HG02642 (cell line): ENCODE data around the gene CD96.
"Not testable (repeated sequence)": the region's sequence is repeated elsewhere in the genome, so short reads cannot be mapped to it uniquely, and the experiment has no call there.

Source experiments
- ATAC-seq: cut with Tn5 transposase; IDR thresholded peaks from one replicate; pipeline ENCODE4 v1.9.1; 2021; ENCODE audit warnings: mild to moderate bottlenecking; ENCODE audit not compliant: unreplicated experiment, poor library complexity

CD96 gene

DNA sequence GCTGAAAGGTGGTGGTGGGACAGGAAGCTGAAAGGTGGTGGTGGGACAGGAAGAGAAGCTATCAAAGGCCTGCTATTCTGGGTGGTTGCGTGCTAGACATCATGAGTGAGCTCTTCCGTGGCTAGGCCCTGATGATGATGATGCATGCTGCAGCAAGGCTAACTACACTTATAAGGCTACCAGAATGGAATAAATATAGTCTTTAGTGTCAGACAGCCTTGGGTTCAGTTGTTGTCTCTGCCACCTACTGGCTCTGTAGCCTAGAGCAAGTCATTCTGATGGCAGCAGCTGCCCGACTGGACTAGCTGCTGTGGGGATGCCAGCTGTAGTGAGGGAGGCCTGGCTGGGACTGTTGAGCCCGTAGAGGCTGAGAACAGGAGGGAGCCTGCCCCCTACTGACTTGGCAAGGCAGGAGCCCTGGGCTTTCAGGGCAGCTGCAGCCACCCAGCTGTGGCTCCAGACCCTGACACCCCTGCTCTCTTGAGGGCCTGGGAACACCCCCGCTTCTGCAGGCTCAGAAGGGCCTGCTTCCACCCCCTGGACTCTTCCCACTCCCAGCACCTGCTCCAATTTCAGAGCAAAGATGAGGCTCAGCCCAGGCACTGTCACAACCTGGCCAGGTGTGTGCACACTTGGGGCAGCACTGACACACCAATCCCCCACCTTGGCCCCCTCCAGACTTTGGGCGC lies 74.6 kb downstream of the CD96 start:
- ATAC-seq: peak; percentile 90

DNA sequence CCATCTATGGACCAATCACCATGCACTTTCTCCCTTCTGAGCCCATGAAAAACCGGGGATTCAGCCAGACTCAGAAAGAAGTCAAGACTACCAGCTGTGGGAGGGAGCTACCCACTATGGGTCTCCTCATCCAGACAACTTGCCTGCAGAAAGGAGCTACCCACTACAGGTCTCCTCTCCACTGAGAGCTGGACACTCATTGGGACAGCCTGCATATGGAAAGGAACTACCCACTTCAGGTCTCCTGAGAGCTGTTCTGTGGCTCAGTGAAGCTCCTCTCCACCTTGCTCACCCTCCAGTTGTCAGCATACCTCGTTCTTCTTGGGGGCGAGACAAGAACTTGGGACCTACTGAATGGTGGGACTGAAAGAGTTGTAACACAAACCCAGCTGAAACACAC lies 75.4 kb downstream of the CD96 start:
- no peak for ATAC-seq

DNA sequence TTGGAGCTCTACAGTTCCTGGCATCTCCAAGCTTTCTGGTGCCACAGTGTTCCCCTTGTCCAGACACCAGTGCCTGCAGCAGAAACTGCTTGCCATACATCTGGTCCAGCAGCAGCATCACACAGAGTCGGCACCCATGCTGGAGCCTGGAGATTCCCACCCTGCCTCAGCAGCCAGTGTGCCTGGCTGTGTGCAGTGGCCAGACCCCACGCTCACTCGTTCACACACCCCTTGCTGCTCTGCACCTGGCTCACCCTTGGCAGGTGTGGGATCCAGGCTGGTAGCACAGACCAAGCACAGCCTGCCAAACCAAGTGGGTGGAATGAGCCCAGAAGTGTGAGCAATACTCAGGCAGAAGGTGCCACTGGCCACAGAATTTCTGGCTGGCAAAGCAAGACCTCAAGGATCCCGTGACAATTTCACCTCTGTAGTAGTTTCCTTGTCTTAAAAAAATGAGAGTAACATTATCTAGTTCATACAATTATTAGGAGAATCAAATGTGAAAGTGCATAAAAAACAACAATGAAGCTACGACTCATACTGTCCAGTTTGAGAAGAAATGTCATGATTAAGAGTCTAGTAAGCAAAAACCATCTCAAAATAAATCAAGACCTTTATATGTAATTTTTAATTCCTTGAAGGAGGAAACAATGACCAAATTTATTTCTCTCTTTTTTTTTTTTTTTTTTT lies 76.1 kb downstream of the CD96 start:
- no peak for ATAC-seq

DNA sequence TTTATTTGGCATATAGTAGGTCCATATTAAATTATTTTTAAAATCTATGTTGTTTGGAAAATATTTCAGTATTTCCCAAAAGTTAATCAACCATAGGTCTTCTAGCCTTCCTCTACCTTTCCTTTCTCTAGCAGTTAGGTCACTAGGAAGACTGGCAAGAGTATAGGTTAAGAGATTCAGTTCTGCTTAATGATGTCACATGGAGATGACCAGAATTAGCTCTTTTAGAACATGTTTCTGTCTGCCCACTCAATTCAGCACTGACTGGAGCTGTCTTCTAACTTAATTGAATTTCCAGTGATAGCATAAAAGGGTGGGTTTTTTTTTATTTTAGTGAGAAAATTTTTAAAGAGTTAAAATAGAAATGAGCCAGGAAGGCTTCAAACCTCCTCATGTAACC lies 76.9 kb downstream of the CD96 start:
- ATAC-seq: no peak

DNA sequence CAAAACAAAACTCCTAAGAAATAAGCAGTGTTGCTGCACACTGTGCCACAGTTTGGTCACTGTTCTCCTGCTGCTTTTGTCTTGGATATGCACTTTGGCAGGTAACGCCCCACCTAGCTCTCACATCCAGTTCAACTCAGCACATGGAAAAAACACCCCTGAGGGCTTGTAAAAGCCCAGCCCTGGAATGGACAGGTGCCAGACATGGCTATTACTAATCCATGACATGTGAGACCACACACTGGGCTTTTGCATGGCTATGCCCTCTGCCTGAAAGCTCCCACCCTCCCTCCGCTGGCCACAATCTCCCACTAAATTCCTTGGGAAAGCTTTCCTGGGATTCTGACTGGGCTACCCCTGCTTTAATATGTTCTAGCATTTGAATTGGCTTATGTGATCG lies 77.8 kb downstream of the CD96 start:
- ATAC-seq: no peak

DNA sequence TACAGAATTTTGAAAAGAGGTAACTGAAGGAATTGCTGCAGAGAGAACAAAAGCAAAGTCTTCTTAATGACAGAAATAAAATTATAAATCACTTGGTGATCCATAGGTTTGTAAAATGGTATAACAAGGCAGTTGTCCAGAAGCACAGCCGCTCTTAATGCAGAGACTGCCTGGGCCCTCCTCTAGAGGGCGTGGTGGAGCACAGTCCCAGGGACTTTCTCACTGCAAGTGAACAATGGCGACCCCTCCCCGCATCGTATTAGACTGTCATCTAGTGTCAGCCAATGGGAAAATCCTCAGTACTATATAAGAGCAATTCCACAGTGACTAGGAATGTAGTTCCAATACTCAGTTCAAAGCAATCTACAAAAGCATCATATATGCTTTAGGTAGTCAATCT lies 79.5 kb downstream of the CD96 start:
- ATAC-seq: no peak

DNA sequence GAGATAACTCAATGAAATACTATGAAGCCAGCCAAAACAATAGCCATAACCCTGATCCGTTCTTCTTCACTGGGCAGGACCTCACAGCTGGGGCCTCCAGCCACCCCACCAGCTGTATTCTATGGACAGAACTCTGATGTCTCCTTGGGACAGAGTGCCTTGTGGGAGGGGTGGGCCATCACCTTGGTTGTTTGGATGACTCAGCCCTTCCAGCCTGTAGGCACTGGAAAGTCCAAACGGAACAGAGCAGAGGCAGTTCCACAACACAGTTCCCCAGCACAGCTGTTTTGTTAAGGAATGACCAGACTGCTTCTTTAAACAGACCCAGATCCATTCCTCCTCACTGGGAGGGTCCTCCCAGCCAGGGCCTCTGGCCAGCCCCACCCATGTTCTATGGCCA lies 85.1 kb downstream of the CD96 start:
- no peak for ATAC-seq

DNA sequence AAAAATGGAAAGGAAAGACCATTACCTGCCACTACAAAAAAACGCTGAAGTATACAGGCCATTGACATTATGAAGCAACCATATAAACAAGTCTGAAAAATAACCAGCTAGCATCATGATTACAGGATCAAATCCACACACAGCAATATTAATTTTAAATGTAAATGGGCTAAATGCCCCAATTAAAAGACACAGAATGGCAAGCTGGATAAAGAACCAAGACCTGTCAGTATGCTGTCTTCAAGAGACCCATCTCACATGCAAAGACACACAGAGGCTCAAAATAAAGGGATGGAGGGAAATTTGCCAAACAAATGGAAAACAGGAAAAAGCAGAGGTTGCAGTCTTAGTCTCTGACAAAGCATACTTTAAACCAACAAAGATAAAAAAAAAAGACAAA lies 87.0 kb downstream of the CD96 start:
- not testable (repeated sequence) for ATAC-seq

DNA sequence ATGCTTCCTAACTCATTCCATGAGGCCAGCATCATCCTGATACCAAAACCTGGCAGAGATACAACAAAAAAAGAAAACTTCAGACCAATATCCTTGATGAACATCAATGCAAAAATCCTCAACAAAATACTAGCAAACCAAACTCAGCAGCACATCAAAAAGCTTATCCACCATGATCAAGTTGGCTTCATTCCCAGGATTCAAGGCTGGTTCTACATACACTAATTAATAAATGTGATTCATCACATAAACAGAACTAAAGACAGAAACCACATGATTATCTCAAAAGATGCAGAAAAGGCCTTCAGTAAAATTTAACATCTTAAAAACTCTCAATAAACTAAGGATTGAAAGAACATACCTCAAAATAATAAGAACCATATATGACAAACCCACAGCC lies 88.6 kb downstream of the CD96 start:
- not testable (repeated sequence) for ATAC-seq

DNA sequence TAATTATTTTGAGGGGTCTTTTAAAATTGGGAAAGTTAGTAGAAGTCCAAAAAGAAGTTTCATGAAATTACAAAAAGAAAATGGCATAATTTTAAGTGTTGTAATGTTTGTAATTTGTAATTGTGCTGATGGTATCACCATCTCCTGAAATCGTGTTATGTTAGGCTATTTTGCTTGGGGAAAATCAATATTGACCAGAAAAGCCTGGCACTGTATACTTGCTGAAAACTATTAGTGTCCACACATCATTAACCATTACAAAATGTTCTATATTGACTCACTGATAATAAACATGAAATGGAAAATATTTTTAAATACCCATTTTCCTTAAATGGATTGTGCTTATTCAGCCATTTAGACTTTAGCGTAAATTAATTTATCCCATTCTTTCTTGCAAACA lies 93.4 kb downstream of the CD96 start:
- ATAC-seq: no peak

DNA sequence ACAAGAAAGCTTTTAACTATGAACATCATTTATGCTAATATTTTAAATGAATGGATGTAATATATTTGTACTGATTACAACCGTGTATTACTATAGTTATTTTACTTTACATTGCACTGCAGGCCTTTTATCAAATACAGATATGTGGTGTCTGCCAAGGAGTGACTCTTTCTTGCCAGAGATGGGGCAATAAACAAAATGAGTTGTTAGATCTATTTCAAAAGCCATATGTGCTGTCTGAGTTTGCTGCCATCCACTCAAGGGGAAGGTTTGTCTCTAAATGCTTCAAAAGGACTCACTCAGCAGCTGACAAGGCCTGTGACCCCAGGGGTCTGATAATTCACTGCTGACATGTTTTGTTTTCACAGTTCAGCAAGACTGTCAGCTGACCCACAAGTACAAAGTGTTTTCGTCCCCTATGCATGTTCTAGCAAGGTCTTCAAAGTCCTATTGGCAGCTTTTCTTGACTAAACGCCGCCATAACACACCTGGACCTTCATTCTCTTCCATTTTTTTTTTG lies 94.4 kb downstream of the CD96 start:
- ATAC-seq: no peak

DNA sequence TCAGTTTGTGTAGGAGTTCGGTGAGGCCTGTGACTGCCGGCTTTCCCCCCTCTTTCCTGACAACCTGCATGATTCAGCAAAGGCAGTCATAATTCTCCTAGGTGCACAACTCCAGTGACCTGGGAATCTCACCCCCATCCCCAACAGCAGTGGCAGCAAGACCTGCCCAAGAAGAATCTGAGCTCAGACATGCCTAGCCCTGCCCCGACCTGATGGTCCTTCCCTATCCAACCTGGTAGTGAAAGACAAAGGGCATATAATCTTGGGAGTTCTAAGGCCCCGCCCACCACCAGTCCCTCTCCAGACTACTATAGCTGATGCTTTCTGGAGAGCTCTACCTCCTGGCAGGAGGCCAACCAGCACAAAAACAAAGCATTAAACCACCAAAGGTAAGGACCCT lies 97.3 kb downstream of the CD96 start:
- no peak for ATAC-seq

DNA sequence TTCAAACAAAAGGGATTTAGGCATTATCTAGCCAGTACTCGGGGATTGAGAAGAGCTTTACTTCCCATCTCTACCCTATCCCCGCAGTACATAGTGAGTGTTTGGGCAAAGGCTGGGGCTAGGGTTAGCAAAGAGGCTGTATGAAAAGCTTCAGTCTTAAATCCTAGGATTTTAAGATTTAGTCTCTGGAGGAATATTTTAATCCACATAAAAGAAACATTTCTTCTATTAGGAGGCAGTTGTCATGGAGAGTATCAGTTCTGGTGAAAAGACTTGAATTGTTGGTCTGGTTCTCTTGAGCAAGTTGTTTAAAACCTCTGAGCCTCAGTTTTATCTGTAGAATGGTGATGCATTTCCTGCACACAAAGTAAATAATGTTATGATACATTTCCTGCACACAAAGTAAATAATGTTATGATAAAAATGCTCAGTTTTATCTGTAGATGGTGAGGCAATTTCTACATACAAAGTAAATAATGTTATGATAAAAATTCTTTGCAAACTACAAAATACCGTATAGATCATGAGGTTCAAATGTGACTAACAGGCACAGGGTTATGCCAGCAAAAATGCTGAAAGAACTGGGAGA lies 107.1 kb downstream of the CD96 start:
- ATAC-seq: no peak

DNA sequence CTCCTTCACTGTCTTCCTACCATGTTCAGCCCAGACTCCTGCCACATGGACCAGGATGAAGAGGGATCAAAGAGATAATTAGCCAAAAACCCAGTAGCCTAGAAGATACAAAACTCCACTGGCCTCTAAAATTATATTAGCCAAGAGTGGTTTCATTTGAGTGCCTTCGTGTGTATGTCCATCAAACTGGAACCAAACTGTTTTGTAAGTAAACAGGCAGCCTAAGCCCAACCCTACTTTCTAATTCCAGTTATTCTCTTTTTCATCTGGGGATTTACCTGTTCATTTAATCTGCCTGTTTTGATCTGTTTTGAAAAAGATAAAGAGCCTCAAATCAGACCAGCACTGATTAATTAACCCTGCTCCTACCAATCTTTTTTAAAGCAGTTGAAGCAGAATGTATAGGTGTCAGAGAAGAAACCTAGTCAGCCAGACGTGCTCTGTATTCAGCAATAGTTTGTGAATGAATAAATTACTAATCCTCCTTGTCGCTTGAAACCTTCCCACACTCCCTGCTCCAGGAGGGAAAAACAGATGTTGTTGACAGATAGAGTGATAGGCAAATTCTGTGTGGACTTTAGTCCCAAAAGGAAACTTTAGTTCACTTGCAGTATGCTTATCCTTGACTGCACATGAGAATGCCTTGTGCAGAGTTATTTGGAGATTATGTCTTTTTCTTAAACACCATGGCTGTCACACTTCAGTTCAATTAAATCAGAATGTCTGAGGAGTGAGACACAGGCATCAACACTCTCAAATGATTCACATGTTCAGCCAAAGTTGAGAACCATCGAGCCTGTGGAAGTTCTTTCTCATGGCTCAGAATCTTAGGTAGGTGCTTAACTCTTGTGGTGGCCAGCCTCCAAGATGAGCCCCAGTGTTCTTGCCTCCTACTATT lies 108.6 kb downstream of the CD96 start:
- ATAC-seq: no peak

DNA sequence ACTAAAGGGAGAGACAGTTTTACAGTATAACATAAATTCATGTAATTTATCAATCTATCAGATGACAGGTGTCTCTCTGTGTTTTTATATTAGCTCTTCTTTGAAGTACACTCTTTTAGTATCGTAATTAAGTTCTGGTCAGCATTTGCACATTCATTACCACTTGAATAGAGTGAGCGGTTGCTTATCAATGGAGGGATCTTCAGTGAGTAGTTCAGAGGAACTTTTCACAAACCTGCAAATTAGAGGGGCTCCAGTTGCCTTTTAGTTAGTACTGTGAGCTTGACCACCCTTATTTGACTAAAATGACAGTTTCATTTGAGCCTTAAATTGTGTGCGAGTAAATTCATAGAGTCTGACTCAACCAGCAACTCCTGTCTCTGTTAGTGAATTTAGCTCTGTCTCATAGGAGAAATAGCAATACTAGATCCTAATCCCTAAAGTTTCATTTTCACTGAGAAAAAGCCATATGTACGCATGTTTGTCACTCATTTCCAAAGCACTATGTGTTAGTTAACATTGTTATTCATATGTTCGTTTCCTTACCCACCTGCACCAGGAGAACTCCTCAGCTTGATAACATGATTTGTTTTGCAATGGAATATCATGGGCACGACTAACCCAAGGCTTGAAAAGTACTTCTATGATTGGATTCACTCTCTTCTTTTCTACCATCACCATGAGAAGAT lies 110.6 kb downstream of the CD96 start:
- ATAC-seq: no peak

DNA sequence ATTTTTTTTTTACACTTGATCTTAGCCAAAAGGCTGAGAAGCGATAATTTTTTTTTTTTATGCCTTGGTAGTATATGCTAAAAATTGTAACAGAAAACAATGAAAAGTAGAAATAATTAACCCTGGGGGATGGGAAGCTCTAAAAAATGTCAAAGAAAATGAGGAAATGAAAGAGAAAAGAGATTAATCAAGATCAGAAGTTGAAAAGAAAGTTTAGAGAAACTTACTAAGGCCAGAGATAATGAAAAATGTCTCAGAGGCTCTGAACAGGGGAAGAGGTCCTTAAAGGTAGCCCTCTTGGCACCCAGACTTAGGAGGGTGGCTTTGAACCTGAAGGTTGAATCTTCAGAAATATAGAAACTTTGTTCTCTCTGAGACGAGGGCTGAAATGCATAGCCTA lies 111.8 kb downstream of the CD96 start:
- no peak for ATAC-seq

DNA sequence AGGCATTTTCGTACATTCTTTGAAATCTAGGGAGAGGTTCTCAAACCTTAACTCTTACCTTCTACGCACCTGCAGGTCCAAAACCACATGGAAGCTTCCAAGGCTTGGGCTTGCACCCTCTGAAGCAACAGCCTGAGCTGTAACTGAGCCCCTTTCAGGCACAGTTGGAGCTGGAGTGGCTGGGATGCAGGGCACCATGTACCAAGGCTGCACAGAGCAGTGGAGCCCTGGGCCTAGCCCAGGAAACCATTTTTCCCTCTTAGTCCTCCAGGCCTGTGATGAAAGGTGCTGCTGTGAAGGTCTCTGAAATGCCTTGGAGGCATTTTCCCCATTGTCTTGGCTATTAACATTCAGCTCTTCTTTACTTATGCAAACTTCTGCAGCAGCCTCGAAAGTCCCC lies 120.0 kb downstream of the CD96 start:
- ATAC-seq: no peak

DNA sequence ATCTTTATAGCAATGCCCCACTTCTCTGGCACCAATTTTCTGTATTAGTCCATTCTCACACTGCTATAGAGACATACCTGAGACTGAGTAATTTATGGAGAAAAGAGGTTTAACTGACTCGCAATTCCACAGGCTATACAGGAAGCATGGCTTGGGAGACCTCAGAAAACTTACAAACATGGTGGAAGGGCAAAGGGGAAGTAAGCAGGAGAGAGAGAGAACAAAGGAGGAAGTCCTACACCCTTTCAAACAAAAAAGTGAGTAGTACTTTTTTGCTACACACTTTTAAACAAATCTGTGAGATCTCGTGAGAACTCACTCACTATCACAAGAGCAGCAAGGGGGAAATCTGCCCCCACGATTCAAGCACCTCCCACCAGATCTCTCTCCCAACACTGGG lies 120.9 kb downstream of the CD96 start:
- no peak for ATAC-seq

DNA sequence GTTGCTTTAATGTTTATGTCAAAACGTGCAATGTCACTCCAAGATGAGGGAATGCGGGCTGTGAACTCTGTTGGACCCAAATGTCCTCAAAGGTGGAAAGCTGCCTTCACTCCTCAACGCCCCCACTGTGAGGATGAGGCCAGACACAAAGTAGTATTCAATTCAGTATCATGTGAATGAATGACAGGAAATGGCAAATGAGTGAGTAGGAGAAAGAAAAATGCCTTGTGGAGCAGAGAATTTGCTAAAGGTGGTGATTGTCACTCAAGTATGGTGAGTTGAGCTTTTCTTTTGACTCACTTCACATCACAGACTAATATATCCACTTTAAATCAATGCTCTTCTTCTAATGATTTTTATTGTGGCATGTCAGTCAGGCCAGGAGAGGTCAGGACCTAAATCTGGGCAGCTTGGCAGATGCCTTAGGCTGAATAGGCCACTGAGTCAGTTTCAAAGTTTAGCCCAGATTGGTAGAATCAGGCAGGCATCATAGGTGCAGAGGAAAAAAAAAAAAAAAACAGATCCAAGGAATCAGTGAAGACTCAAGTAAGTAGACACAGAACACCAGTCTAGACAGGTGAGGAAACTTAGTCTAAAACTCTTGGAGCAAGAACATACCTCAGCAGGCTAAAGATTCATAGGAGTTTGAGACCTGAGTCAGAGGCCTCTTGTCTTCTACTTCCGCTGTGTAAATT lies 124.2 kb downstream of the CD96 start:
- ATAC-seq: no peak

DNA sequence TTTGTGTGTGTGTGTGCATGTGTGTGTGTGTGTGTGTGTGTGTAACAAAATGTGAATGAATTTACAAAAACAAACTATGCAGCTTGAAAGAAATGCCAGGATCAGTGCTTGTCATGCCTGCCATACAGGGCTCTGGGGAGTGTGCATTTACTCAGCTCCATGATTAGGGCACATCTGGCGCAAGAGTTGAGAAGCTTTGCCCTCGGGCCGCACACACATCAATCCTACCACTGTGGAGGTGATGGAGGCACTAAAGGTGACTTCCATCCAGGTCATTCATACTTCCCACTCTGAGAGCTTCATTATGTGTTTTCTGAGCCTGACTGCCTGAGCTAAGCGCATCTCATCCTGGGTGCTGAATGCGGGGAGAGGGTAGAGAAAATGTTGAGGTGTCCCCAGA lies 125.2 kb downstream of the CD96 start:
- no peak for ATAC-seq
